ENCODE data around the gene HAUS2. TPM values are rescaled to one million over a fixed set of nuclear protein-coding genes. Genes with fewer than 3 reads are reported as not detected.

Gene HAUS2
- total RNA-seq, 1 experiment from 2014 or later, result 23.7 TPM

DNA sequence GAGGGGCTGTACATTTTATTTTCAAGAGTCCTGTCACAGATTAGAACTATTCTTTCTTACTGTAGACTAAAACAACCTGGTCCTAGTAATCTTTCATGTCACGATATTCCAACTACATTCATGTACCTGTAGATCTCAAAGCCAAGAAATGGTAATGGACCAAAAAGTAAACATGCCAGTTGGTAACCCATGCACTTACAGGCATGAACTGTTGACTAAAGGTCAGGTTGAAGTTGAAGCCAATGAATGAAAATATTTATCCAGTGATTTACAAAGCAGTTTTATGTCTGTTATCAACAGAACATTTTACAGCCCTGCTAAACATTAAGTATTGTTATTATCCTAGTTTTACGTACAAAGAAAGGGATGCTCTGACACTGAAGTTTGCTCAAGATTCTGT, 25.3 kb upstream of the HAUS2 start:
- Histone ChIP-seq H3K27ac (no peak overlapping the region), H3K4me3 (no peak overlapping the region), H3K79me2 (ENCODE audit: low read depth) (no peaks in the 10 kb centered on the region), H3K9me2 (ENCODE audit: insufficient read depth) (no peaks in the 10 kb centered on the region), H3F3A (ENCODE audit: insufficient read depth, low read depth) (no peaks in the 10 kb centered on the region), H3K4me2 (no peak overlapping the region), H3K36me3 (ENCODE audit: low read depth) (no peaks in the 10 kb centered on the region), H3K9me3 (ENCODE audit: insufficient read depth, low read depth) (no peaks in the 10 kb centered on the region), H4K20me1 (ENCODE audit: insufficient read depth) (no peaks in the 10 kb centered on the region), H3K4me1 (replicated peaks; ENCODE audit: insufficient read depth) (no peaks in the 10 kb centered on the region), H2AFZ (no peak overlapping the region), H3K27me3 (ENCODE audit: insufficient read depth, low read depth) (no peaks in the 10 kb centered on the region)
- no peak for DNase-seq
- CTCF ChIA-PET, result no interaction called here
- TF ChIP-seq EZH2 (IDR thresholded peaks at IDR 0.05; ENCODE audit: low read depth), result no peak
- POLR2A ChIA-PET (ENCODE audit: unreplicated experiment), result no interaction called here
- intact Hi-C loops (cut with micrococcal nuclease; ENCODE audit: unreplicated experiment), result no loop called here
- no TSS peak for BruUV-seq (replicated peaks)

GRCh38 chr15:42528970-42529369, 19.7 kb upstream of the HAUS2 start:
- Histone ChIP-seq H3K4me1 (replicated peaks; ENCODE audit: insufficient read depth) (no peaks in the 10 kb centered on the region), H4K20me1 (ENCODE audit: insufficient read depth) (no peaks in the 10 kb centered on the region), H3K4me2 (no peak overlapping the region), H3K9me3 (ENCODE audit: insufficient read depth, low read depth) (no peaks in the 10 kb centered on the region), H2AFZ (no peak overlapping the region), H3K27ac (no peak overlapping the region), H3K27me3 (ENCODE audit: insufficient read depth, low read depth) (no peaks in the 10 kb centered on the region), H3K36me3 (ENCODE audit: low read depth) (no peaks in the 10 kb centered on the region), H3F3A (ENCODE audit: insufficient read depth, low read depth) (no peaks in the 10 kb centered on the region), H3K79me2 (ENCODE audit: low read depth) (no peaks in the 10 kb centered on the region), H3K4me3 (no peak overlapping the region), H3K9me2 (ENCODE audit: insufficient read depth) (no peaks in the 10 kb centered on the region)
- intact Hi-C loops (cut with micrococcal nuclease; ENCODE audit: unreplicated experiment), result no loop called here
- no TSS peak for BruUV-seq (replicated peaks)
- ChIA-PET CTCF (no interaction called here), POLR2A (ENCODE audit: unreplicated experiment) (no interaction called here)
- DNase-seq, result no peak
- no peak for TF ChIP-seq EZH2 (IDR thresholded peaks at IDR 0.05; ENCODE audit: low read depth)
- TF ChIP-seq CTCF (conservative IDR thresholded peaks at IDR 0.05), result no peak

DNA sequence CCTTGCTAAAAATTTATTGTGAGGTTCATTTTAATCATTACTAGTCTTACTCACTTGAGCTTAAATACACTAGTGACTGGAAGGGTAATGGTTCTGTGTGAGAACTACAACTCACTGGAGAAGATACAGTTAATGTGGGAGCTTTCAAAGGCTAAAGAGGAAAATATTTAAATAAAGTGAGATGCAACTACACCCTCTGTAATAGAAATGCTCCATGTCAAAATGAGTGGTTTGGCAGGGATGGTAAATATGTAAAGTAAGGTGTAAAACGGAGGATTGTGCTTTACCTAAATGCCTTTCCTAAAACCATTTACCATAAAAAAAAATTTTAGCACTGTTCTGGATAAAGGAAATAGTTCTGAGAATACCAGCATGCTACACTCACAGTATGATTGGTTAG, 15.4 kb upstream of the HAUS2 start:
- H3K27me3 ChIP-seq (ENCODE audit: insufficient read depth, low read depth), result no peaks in the 10 kb centered on the region
- intact Hi-C loops (cut with micrococcal nuclease; ENCODE audit: unreplicated experiment), result no loop called here
- no peaks in the 10 kb centered on the region for H4K20me1 ChIP-seq (ENCODE audit: insufficient read depth)
- POLR2A ChIA-PET (ENCODE audit: unreplicated experiment), result interaction anchor here (0.5 kb wide), 1 partner anchor 579 kb away, joined by 3 read pairs; no protein-coding TSS in a partner anchor
- BruUV-seq (replicated peaks), result no TSS peak
- no peaks in the 10 kb centered on the region for H3K36me3 ChIP-seq (ENCODE audit: low read depth)
- H3K4me3 ChIP-seq, result no peak overlapping the region
- H3K4me2 ChIP-seq, result no peak overlapping the region
- TF ChIP-seq CTCF (conservative IDR thresholded peaks at IDR 0.05), result no peak
- no peak for TF ChIP-seq EZH2 (IDR thresholded peaks at IDR 0.05; ENCODE audit: low read depth)
- H3K9me3 ChIP-seq (ENCODE audit: insufficient read depth, low read depth), result no peaks in the 10 kb centered on the region
- no peak for DNase-seq
- no peak overlapping the region for H3K27ac ChIP-seq
- no peaks in the 10 kb centered on the region for H3F3A ChIP-seq (ENCODE audit: insufficient read depth, low read depth)
- H3K9me2 ChIP-seq (ENCODE audit: insufficient read depth), result no peaks in the 10 kb centered on the region
- H2AFZ ChIP-seq, result no peak overlapping the region
- no peaks in the 10 kb centered on the region for H3K4me1 ChIP-seq (replicated peaks; ENCODE audit: insufficient read depth)
- CTCF ChIA-PET, result no interaction called here
- H3K79me2 ChIP-seq (ENCODE audit: low read depth), result no peaks in the 10 kb centered on the region

- Histone ChIP-seq H3K9me2 (ENCODE audit: insufficient read depth) (no peaks in the 10 kb centered on the region), H3K4me2 (no peak overlapping the region), H3K27ac (no peak overlapping the region), H3F3A (ENCODE audit: insufficient read depth, low read depth) (no peaks in the 10 kb centered on the region), H3K9me3 (ENCODE audit: insufficient read depth, low read depth) (no peaks in the 10 kb centered on the region), H2AFZ (no peak overlapping the region), H3K4me3 (no peak overlapping the region), H3K79me2 (ENCODE audit: low read depth) (peaks cover 10% of the 10 kb centered on the region), H3K4me1 (replicated peaks; ENCODE audit: insufficient read depth) (peaks cover 13% of the 10 kb centered on the region), H3K36me3 (ENCODE audit: low read depth) (no peaks in the 10 kb centered on the region), H3K27me3 (ENCODE audit: insufficient read depth, low read depth) (no peaks in the 10 kb centered on the region), H4K20me1 (ENCODE audit: insufficient read depth) (no peaks in the 10 kb centered on the region)
- BruUV-seq (replicated peaks), result no TSS peak
- intact Hi-C loops (cut with micrococcal nuclease; ENCODE audit: unreplicated experiment), result no loop called here
- TF ChIP-seq EZH2 (IDR thresholded peaks at IDR 0.05; ENCODE audit: low read depth) (no peak), CTCF (conservative IDR thresholded peaks at IDR 0.05) (no peak)
- ChIA-PET CTCF (no interaction called here), POLR2A (ENCODE audit: unreplicated experiment) (no interaction called here)
- no peak for DNase-seq
These were observed 3.6 kb upstream of the HAUS2 start for GRCh38 chr15:42544853-42545629.
